Keratinocyte (primary cell): ENCODE results near the gene TPRX1.

Experiments used
- EZH2 ChIP-seq: IDR thresholded peaks from one replicate; pipeline ENCODE4 v1.6.1; 2012; ENCODE audit warnings: inconsistent platforms, mild to moderate bottlenecking, low read length, moderate library complexity
- TF ChIP-seq, protein P1 (sequence below), 3 experiments: IDR thresholded peaks in 1 of 3; conservative IDR thresholded peaks in 1 of 3; optimal IDR thresholded peaks in 1 of 3; 2 replicates in 2 of 3; 3 replicates in 1 of 3; pipeline versions ENCODE3 to v1.5.1; 2011; ENCODE audit warnings: low read length in 3 of 3, mild to moderate bottlenecking in 3 of 3, moderate library complexity in 2 of 3, control low read depth in 1 of 3, inconsistent platforms in 1 of 3; ENCODE audit not compliant: insufficient read depth in 2 of 3; ENCODE audit errors: extremely low read depth in 1 of 3

DNA sequence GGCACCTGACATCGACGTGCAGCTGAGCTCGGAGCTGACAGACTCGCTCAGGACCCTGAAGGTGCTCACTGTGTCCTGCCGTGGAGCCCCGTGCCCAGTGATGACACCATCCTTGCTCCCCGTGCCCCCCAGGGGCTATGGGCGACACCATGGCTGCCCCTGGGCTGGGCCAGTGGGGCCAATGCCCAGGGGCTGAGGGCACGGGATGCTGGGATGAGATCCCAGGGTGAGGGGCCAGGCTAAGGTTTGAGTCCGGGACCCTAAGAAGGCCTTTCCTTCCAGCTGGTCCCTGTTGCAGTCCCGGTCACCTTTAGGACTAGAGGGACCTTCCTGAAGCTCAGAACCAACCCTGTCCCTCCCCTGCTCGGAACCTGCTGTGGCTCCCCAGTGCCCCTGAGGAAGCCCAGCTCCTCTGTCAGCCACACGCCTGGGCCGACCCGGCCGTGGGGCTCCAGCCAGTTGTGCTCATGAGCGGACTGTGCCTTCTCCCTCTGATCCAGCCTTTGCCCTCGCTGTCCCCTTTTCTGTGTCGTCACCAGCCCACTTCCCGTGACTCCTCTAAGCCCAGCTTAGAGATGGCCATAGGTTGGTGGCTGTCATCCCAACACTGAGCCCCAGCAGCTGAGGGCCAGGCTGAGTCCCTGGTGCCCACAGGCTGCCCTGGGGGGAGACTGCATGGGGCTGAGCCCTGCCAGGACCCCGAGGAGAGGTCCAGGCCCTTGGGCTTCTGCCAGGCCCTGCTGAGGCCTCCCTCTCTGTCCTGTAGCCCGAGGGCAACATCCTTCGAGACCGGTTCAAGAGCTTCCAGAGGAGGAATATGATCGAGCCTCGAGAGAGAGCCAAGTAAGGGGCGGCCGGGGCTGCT is 48.4 kb downstream of the TPRX1 start:
- TF ChIP-seq EZH2 = no peak
- TF ChIP-seq, protein P1, sequence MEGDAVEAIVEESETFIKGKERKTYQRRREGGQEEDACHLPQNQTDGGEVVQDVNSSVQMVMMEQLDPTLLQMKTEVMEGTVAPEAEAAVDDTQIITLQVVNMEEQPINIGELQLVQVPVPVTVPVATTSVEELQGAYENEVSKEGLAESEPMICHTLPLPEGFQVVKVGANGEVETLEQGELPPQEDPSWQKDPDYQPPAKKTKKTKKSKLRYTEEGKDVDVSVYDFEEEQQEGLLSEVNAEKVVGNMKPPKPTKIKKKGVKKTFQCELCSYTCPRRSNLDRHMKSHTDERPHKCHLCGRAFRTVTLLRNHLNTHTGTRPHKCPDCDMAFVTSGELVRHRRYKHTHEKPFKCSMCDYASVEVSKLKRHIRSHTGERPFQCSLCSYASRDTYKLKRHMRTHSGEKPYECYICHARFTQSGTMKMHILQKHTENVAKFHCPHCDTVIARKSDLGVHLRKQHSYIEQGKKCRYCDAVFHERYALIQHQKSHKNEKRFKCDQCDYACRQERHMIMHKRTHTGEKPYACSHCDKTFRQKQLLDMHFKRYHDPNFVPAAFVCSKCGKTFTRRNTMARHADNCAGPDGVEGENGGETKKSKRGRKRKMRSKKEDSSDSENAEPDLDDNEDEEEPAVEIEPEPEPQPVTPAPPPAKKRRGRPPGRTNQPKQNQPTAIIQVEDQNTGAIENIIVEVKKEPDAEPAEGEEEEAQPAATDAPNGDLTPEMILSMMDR (optimal IDR thresholded peaks at IDR 0.05 in 1 of 3, IDR thresholded peaks at IDR 0.05 in 1 of 3, conservative IDR thresholded peaks at IDR 0.05 in 1 of 3; ENCODE audit: extremely low read depth in 1 of 3, insufficient read depth in 2 of 3, low read length in 3 of 3) = no peak
